Activated naive CD8-positive, alpha-beta T cell treated with anti-CD3 and anti-CD28 coated beads, Interleukin-2, amount 50 U/mL, for 16 hours (primary cell): ENCODE measurements around the gene KRT8.
A peak's percentile ranks its signal among the peaks of the same experiment; 100 is the strongest.
"Not testable (repeated sequence)": the region's sequence is repeated elsewhere in the genome, so short reads cannot be mapped to it uniquely, and the experiment has no call there.

Experiments used
- DNase-seq: peaks from one replicate; pipeline ENCODE4 v3.0.0-alpha.2; 2020; ENCODE audit warnings: low read depth, low spot score

KRT8 gene

DNA sequence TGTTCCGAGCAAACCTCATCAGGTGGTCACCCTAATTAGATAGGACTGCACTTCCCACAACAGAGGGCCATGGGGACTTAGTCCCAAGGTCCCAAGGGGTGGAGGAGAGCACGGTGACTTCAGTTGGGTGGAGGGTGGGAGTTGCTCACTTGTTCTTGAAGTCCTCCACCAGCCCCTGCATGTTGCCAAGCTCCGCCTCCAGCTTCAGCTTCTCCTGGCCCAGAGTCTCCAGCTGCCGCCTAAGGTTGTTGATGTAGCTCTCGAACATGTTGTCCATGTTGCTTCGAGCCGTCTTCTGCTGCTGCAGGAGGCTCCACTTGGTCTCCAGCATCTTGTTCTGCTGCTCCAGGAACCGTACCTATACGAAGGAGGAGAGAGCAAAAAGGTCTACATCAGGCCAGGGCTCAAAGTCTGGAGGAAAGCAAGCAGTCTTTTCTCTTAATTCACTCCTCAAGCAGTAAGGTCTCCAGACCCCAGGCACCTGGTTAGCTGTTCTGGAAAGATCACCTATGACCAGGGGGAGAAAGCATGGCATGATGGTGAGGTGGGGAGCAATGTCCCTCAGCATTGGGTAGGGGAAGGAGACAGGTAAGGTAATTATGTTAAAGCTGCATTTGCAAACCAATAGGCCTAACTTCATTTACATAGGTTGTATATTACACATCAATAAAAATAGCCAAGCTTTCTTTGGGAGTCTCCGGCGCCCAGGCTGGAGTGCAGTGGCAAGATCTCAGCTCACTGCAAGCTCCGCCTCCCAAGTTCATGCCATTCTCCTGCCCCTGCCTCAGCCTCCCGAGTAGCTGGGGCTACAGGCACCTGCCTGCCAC, 2.9 kb downstream of the KRT8 start:
- DNase-seq: no peak

DNA sequence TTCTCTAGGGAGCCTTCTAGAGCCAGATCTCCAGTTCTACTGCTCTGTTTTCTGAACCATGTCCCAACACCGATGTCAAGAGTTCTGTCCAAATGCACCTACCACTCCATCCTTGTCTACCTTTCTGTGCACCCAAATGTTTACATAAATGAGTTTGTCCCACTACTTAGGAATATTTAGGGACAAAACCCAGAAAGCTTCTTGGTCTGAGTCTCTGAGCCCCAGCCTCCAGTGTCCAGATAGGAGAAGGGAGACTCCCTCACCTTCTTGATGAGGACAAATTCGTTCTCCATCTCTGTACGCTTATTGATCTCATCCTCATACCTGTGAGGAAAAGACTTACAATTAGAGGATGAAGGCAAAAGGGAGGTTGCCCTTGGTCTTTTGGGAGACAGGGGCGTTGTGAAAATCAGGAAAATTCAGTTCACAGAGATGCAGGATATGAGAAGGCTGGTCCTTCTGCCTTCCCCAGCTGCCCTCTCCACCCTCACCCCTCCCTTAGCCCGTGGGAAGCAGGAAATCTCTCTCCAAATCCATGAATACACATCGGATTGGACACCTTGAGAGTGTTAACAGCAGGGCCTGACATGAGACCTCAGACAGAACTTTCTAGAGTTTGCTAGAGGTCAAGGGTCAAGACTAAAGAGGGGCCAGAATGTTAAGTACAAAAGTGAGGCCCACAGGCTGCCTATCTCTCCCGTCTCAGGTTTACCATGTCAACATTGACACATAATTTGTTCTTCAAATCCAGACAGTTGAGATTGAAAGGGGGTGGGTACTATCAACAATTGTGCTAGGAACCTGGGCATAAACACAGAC, 3.8 kb downstream of the KRT8 start:
- no peak for DNase-seq

DNA sequence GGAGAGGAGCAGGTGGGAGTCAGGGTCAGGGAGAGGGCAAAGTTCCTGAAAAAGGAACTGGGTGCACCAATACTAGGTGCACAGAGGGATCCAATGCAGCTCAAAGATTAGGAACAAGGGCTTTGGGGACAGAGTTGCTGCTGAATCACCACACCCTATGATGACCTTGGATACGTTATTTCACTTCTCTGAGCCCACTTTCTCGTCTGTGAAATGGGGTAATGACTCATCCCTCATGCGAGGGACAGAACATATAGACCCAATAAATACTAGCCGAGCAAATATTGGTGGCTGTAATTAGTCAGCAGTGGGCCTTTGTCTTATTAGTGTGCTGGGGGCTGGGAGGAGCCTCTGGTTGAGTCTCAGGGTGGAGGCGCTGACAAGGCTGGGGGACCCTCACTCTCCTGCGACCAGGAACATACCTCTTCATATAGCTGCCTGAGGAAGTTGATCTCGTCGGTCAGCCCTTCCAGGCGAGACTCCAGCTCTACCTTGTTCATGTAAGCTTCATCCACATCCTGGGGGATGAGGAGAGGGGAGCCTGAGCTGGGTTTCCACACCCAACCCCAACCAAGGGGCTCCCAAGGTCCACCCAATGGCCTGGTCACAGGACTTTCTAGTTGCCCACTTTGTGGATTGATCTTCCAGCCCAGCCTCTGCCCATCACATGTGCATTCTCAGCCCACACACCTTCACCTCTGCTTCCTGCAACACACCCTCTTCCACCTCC, 4.5 kb downstream of the KRT8 start:
- no peak for DNase-seq

DNA sequence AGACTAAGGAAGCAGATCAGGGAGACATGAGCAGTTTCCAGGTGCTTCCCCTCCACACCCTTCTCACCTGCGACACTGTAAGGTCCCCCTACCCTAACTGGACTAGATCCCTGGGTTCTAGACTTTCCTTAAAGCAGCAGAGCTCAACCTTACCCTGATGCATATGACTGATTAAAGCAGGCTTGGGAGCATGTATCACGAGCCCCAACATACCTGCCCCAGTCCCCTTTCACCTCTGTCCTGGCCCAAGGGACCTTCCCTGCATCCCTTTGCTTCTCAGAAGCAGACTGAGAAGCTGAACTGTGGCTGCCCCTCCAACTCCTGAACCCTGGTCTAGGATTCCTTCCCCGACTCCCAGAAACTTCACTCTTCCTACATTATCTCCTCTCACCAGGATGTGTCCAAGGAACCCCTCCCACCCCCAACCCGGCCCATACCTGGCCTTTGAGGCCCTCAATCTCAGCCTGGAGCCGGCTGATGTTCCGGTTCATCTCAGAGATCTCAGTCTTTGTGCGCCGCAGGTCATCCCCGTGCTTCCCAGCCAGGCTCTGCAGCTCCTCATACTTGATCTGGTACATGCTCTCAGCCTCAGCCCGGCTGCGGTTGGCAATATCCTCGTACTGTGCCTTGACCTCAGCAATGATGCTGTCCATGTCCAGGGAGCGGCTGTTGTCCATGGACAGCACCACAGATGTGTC, 5.4 kb downstream of the KRT8 start:
- DNase-seq: no peak

DNA sequence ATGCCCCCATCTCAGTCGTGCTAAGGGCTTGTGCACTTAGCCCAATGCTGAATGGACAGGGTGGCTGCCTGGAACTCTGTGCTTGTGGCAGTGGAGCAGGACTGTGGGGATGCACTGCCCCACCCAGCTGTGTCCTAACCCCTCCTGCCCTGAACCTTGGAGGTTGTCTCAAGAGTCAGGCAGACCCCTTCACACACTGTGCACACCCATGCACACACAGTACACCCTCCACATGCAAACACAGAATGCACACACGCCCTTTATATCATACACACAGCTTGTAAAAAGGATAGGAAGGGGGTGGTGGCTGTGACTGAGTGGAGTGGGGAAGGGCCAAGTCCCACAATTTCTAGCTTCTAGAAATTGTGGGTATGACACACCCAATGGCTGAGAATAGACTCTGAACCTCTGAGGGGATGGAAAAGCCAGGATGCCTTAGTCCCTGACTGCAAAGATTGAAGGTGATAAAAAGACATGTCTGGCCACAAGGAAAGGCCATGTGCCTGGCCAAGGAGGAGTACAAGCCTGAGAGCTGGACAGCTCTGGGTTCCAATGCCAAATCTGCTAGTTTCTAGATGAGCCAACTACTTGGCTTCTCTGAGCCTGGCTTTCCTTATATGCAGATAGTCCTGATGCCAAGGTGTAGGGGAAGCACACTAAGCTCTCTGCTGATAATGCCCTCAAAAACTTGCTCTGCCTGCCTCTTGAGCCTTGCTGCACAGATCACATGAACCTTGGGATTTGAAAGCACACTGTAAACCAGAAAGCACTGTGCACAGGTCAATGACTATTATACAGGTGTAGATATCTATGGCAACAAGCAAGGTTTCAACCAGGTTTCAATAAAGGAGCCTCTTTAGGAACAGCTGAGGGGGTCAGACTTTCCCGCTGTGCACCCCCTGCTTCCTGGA, 8.4 kb downstream of the KRT8 start:
- DNase-seq: no peak

DNA sequence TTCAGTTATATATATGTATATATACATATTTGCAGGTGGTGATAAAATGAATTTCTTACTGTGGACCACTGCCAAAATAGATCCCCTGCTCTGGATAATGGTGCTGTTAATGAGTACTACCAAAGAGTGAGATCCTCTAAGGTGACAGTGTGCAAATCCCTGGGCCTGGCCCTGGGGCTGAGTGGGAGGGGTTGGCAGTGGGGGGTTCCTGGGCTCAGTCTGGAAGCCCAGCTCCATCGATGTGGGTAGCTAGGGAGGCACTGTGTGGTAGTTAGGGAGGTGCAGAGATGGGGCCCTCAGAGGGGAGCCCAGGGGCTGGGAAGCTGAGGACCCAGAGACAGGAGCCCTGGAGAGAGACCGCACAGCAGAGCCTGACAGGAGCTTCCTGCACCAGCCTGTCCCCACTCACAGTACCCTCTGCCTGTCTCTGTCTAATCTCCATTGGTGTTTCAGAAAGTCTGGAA, 9.1 kb downstream of the KRT8 start:
- no peak for DNase-seq

DNA sequence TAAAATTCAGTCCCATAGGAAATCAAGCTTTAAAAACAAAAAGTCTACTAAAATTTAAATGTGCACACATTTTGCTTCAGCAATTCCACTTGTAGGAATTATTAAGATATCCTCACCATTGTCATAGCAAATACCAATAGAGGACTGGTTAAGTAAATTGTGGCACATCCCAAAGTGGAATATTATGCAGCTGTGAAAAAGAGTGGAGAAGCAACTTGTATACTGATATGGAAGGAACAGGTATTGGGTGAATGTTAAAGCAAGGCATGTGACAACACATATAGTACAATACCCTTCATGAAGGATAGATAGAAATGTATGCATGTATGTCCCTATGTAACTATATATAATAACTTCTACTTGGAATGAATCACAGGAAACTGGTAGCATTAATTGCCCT, 11.9 kb downstream of the KRT8 start:
- DNase-seq: no peak

DNA sequence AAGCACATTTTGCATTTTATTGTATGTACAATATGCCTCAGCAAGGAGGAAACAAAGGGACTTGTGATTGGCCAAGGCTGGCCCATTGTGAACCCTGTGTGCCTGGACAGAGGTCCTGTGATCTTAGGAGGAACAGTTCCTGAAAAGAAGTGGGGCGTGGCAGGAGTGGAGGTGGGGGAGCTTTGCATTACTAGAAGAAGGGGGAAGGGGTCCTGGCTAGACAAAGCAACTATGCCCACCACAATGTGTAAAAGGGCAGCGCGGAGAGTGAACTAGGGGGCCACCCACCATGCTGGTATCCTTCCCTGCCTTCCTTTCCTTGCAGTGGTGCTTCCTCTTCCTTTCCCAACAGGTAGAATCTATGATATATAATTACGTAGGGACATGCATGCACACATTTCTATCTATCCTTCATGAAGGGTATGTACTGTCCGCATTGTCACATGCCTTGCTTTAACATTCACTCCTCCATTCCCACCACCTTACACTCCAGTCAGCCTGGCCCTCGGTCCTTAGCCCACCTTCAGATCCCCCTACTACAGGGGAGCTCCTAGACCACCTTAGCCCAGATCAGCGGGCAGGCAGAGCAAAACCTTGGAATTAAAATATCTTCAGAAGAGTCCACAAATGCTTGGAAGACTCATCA, 12.5 kb downstream of the KRT8 start:
- DNase-seq: no peak

DNA sequence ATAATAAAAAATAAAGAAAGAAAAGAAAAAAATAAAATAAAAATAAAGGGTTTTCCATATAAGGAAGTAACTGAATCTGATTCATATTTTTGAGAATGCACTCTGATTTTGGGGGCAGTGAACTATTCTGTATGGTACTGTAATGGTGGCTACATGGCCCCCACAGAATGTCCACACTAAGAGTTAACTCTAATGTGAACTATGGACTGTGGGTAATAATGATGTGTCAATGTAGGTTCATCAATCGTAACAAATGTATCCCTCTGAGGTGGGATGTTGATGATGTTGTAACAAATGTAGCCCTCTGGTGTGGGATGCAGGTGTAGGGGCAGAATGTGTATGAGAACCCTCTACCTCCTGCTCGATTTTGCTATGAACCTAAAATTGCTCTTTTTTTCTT, 13.8 kb downstream of the KRT8 start:
- DNase-seq: no peak

DNA sequence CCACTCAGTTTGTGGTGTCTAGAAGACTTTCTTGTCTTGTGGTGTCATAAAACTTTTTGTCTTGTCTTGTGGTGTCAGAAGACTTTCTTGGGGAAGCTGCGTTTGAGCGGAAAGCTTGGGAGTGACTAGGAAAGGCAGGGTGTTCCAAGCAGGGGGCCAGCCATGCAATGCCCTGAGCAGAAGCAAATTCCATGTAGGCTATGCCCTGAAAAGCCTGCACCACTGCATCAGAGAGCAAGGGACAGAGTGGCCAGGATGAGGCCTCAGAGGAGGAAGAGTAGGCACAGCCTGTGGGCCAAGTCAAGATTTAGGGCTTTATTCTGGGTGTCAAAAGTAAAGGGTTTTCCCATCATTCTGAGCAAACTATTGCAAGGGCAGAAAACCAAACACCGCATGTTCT, 14.5 kb downstream of the KRT8 start:
- DNase-seq: no peak

DNA sequence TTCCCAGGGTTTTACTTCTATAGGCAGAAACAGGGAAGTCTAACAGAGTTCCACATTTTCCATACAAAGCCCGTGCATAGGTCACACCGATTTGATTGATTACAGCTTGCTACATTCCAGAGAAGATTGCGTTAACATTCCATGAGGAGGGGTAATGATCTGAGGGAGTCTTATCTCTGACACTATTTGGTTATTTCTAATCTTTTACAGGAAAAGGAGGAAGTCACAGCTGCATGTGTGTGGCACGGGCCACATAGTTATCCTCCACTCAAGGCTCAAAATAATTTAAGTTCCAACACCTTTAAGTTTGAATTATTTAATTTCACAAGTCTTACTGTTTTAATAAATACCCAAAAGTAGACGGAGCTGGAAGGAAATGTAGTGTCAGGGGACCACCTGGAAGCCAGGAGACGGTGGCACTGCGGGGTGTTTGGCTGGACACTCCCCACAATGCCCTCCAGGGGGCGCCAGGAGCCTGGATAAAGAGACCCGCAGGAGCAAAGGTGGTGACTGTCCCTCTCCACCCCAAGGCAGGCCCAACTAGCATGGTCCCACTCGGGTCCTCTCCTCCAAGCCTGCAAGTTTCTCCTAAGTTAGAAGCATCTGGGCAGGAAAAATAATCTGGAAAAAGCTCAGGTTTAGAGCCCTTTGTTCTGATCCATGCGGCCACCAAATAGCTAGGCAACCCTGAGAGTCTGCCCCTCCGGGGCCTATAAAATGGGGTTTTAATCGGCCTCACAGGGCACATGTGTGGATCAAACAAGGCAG, 20.2 kb downstream of the KRT8 start:
- DNase-seq: peak; percentile 76

DNA sequence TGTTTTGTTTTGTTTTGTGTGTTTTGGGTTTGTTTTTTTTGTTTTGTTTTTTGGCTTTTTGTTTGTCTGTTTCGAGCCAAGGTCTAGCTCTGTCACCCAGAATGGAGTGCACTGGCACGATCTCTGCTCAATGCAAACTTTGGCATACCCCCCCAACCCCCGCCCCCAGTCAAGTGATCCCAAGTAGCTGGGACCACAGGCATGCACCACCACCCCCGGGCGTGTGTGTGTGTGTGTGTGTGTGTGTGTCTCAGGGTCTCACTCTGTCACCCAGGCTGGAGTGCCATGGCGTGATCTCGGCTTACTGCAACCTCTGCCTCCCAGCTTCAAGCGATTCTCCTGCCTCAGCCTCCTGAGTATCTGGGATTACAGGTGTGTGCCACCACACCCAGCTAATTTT, 24.4 kb downstream of the KRT8 start:
- DNase-seq: not testable (repeated sequence)

DNA sequence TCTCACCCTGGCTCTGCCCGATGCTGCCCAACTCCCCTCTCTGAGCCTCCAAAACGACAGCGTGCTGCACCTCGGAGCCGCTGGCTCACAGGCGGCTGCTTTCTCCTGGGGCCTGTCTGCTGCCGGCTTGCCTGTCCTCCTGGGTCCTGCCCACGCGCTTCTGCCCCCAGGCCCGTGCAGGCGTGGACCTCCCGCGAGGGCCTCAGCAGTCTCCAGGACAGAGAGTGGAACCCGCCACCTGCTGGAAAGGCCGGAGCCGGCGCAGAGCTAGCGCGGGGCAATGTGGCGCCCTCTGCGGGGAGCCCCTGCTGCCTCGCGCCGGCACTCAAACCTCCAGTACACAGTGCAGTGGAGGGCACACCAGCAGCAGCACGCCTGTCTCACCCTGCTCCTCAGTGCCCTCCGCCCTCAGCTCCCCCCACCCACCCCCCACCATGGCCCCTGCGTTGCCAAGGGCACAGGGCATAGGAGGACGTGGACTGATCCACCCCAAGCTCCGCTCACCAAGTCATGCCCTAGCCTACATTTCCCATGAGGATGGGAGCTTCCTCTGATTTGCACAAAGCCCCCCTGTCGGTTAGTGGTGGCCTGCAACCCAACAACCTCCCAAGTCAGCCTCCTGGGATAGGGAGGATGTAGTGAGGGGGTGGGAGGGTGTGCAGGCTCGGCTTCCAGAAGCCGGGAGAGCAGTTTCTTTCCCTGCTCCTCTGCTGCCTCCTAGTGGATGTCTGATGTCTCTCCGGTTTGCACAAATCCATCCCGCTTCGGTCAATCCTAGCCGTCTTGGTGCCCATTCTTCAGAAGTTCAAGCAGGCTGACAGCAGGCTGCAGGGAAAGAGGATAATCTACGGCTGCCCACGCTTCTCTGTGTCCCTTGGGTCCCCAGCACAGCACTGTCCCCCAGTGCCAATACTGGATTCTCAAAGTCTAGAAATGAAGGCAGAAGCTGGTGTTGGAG, 25.2 kb downstream of the KRT8 start:
- DNase-seq: peak; percentile 30

DNA sequence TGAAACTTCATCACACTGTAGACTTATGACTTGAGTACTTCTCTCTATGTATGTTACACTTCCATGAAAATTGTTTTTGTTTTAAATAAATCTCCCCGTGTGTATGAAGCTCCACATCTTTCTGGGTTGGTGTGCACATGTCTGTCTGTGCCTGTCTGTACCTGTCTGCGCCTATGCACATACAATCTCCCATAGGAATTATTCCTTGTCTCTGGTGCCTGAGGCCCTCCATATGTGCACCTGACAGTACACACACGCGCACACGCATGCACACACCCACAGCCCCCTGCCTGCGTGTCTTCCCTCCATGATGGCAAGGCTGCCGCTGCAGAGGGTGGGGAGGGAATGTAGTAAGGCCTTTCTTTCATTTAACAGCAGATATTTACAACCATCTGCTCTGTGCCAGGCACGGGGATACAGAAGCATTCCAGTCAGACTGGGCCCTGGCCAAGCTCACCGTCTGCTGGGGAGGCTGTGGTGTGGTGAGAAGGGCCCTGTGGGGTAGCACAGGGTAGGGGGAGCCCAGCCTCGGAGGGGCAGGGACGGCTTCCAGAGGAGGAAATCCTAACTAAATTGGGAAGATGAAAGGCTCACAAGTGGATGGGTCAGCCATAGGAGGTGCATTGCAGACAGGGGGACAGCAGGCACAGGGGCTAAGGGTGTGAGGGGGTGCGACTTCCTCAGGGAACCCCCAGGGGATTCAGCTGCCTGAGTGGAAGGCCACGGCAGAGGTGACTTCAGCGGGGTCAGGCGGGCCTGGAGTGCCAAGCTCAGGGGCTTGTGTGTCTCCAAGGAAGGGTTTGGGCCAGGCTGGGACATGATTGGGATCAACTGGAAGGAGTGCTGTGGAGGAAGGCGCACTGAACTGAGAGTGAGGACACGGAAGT, 26.1 kb downstream of the KRT8 start:
- no peak for DNase-seq

DNA sequence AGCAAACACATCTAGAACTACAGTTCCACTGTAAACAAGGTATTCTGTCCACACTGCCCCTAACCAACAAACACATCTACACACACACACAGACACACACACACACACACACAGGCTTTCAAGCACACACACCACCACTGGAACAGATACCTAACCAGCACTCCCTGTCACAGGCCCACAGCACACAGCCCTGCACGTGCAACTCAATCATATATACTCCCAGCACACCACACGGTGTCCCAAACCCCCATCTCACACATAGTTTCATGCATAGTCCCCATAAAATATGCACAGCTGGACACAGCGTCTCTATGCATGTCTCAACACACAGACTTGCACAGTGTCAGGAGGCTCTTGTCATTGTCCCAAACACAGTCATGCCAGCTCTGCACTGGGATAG, 27.6 kb downstream of the KRT8 start:
- no peak for DNase-seq

DNA sequence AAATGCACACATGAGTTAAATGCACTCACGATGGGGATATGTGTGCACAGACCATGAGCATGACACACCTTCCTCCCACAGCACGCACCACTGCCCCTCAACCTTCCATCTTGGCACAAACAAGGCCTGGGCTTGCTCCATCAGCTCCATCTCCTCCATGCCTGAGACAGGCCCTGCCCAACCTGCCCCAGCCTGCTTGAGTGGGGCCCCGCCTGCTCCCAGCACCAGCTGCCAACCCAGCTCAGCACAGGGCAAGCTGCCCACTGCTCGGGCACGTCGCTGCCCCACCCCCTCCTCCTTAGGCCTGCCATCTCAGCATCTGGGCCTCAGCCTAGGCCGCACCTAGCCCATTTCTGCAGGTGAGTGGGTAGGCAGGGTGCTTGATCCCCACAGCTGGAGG, 28.5 kb downstream of the KRT8 start:
- DNase-seq: no peak
